Pancreas (tissue), 10 donors: Measurements from ENCODE around the gene GPR32. TPM values are rescaled to one million over a fixed set of nuclear protein-coding genes. Genes with fewer than 3 reads are reported as not detected.

Experiments used
- ATAC-seq, 4 donors: fragments of 200-7000 bp; cut with Tn5 transposase; one replicate each; pipeline versions ENCODE4 v1.8.0 to v1.9.1; 2020; ENCODE audit warnings: mild to moderate bottlenecking in 4 of 4, moderate library complexity in 4 of 4
- DNase-seq, 6 donors: peaks; one replicate each; pipeline ENCODE4 v3.0.0-alpha.2; 2020
- FAIRE-seq: peaks from 2 replicates; lab custom pipeline; 2012; peaks lifted over from hg19 to GRCh38; lab: Jason Lieb, UNC
- H3K27ac ChIP-seq, 4 donors: fragments of 200-600 bp; sonication (generic); 1 replicate in 3 of 4; 2 replicates in 1 of 4; pipeline versions ENCODE4 v1.5.0 to v1.8.0; 2020
- H3K27me3 ChIP-seq, 4 donors: fragments of 200-600 bp; one replicate each; pipeline ENCODE4 v1.8.0; 2021
- H3K36me3 ChIP-seq, 3 donors: fragments of 200-600 bp; sonication (generic) in 1 of 3; one replicate each; pipeline versions ENCODE4 v1.5.0 to v1.8.0; 2020 to 2021
- H3K4me1 ChIP-seq, 3 donors: fragments of 200-600 bp; one replicate each; pipeline ENCODE4 v1.8.0; 2021
- H3K4me3 ChIP-seq, 4 donors: fragments of 200-600 bp; sonication (generic) in 2 of 4; one replicate each; pipeline versions ENCODE4 v1.5.0 to v1.8.0; 2020 to 2021
- H3K9me3 ChIP-seq, 4 donors: fragments of 200-600 bp; one replicate each; pipeline ENCODE4 v1.8.0; 2021
- CTCF ChIP-seq, 4 donors: fragments of 200-600 bp; sonication (generic) in 3 of 4; IDR thresholded peaks; one replicate each; pipeline versions ENCODE4 v1.5.0 to v1.8.0; 2021; ENCODE audit warnings: antibody characterized with exemption in 4 of 4
- WGBS, 2 donors: extraction: QIAGEN DNeasy Blood & Tissue Kit; methylation state at CpG; one replicate each; pipeline ENCODE4 v1.1.7; 2013; 5-methylcytosine and 5-hydroxymethylcytosine counted together
- intact Hi-C, 3 donors: fragments of 100-400 bp; cut with DNase I; formaldehyde crosslinking; loops; one replicate each; pipeline versions ENCODE4 v1.11.1 to v1.14.2; 2022
- polyA plus RNA-seq, 2 donors: library from polyadenylated mRNA; stranded (reverse); fragments of 200-250 nt; gene quantifications; one replicate each; pipeline ENCODE4 v1.2.3, GENCODE V29; 2013
- total RNA-seq, 6 donors: library from RNA; stranded (reverse); fragmentation: NEBNext Ultra II Directional in 4 of 6; extraction: Animal tissue kit (Norgen Biotek cat#: 25700) in 4 of 6; gene quantifications; one replicate each; pipeline versions ENCODE4 v1.2.1 to v1.2.4, GENCODE V29; 2021 to 2023
- donor health status: healthy with polysubstance abuse.
- donor health status: DM: no; HTN: no; CAD: no; lungs with moderate emphysema.
- donor health status: DM: no; HTN: no; CAD: no.
- donor health status: control.
- donor health status: control.
- donor health status: Bipolar disorder and iron deficiency.
- donor health status: DM: yes; HTN: yes; CAD: no.
- donor health status: DM: no; HTN: no; CAD: no.
- donor health status: DM: no; HTN: no; CAD: no.
- donor health status: DM: yes; HTN: yes; CAD: no.

The GPR32 gene
- total and polyA plus RNA-seq, 8 donors, result not detected

- WGBS, 2 donors, result 80 to 95% methylated on average over 4 of the region's 4 CpGs
- intact Hi-C loops, result no loop called here
These were observed 25.4 kb downstream of the GPR32 start for GRCh38 chr19:50795664-50796073.

GRCh38 chr19:50796128-50796633 is 25.9 kb downstream of the GPR32 start:
- no peak for TF ChIP-seq CTCF (IDR thresholded peaks at IDR 0.05)
- H3K4me1 ChIP-seq, result no peaks in the 10 kb centered on the region
- H3K36me3 ChIP-seq, result peaks cover 0 to 32% (median 21%) of the 10 kb centered on the region in 3 donors
- no peak for ATAC-seq
- intact Hi-C loops, result no loop called here
- no peak for FAIRE-seq
- H3K9me3 ChIP-seq, result no peaks in the 10 kb centered on the region
- no peak overlapping the region for H3K27ac ChIP-seq
- DNase-seq, result no peak
- 92% methylated on average over 9 of the region's 9 CpGs for WGBS, 2 donors
- no peak overlapping the region for H3K4me3 ChIP-seq
- H3K27me3 ChIP-seq, result no peaks in the 10 kb centered on the region

More at GRCh38 chr19:50795664-50796073, 25.4 kb downstream of the GPR32 start:
- FAIRE-seq (no peak), ATAC-seq (no peak), DNase-seq (no peak)
- Histone ChIP-seq H3K9me3 (no peaks in the 10 kb centered on the region), H3K4me1 (no peaks in the 10 kb centered on the region), H3K4me3 (no peak overlapping the region), H3K36me3 (peaks cover 0 to 27% (median 16%) of the 10 kb centered on the region in 3 donors), H3K27ac (no peak overlapping the region), H3K27me3 (no peaks in the 10 kb centered on the region)
- TF ChIP-seq CTCF (IDR thresholded peaks at IDR 0.05), result no peak

- Histone ChIP-seq H3K9me3 (no peaks in the 10 kb centered on the region), H3K4me3 (no peak overlapping the region), H3K4me1 (no peaks in the 10 kb centered on the region), H3K27ac (no peak overlapping the region), H3K27me3 (no peaks in the 10 kb centered on the region), H3K36me3 (peaks cover 0 to 38% (median 21%) of the 10 kb centered on the region in 3 donors)
- TF ChIP-seq CTCF (IDR thresholded peaks at IDR 0.05), result no peak
- intact Hi-C loops, result no loop called here
- no peak for ATAC-seq
- DNase-seq, result no peak
- WGBS, 2 donors, result 90 to 95% methylated on average over 8 of the region's 8 CpGs
- no peak for FAIRE-seq
These were observed 26.6 kb downstream of the GPR32 start for GRCh38 chr19:50796634-50797428.

- Histone ChIP-seq H3K4me1 (peaks cover 0 to 1% (median 0%) of the 10 kb centered on the region in 3 donors), H3K9me3 (no peaks in the 10 kb centered on the region), H3K4me3 (no peak overlapping the region), H3K27me3 (no peaks in the 10 kb centered on the region), H3K36me3 (peaks cover 0 to 41% (median 21%) of the 10 kb centered on the region in 3 donors), H3K27ac (no peak overlapping the region)
- no peak for FAIRE-seq
- DNase-seq, result no peak
- intact Hi-C loops, result no loop called here
- TF ChIP-seq CTCF (IDR thresholded peaks at IDR 0.05), result no peak
- WGBS, 2 donors, result 87 to 89% methylated on average over 7 of the region's 7 CpGs
- no peak for ATAC-seq
These were observed 27.1 kb downstream of the GPR32 start for GRCh38 chr19:50797429-50797780.
